Gastrocnemius medialis (tissue), 4 donors: Measurements from ENCODE around the gene RAB21.

Experiments
- CTCF ChIP-seq, 5 experiments: fragments of 450-650 bp in 3 of 5; fragments of 200-600 bp in 2 of 5; sonication (generic) in 2 of 5; IDR thresholded peaks in 4 of 5; conservative IDR thresholded peaks in 1 of 5; 1 replicate in 4 of 5; 2 replicates in 1 of 5; pipeline ENCODE4 v1.5.1; 2016 to 2019; ENCODE audit warnings: antibody characterized with exemption in 5 of 5, mild to moderate bottlenecking in 3 of 5, moderate library complexity in 3 of 5
- POLR2A ChIP-seq, 2 donors: fragments of 450-650 bp; IDR thresholded peaks; one replicate each; pipeline ENCODE4 v1.6.1; 2017; ENCODE audit warnings: antibody characterized with exemption in 2 of 2, mild to moderate bottlenecking in 2 of 2, moderate library complexity in 2 of 2

DNA sequence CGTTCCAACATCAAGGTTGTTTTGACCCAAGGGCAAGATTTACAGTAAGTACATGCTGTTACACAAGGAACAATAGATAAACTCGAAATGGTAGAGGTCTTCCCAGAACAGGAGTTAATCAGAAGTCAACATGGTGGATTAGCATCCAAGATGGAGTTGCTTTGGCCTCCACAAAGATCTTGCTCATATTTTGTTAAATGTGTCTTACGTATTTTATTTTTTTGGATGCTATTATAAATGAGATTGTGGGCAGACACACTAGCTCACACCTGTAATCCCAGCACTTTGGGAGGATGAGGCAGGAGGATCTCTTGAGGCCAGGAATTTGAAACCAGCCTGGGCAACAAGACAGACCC, 22.3 kb upstream of the RAB21 start:
- TF ChIP-seq CTCF (IDR thresholded peaks at IDR 0.05 in 4 of 5, conservative IDR thresholded peaks at IDR 0.05 in 1 of 5) (no peak), POLR2A (IDR thresholded peaks at IDR 0.05) (no peak)
